GM12878 (cell line): ENCODE data around the gene FAM120A. TPM values are rescaled to one million over a fixed set of nuclear protein-coding genes. Genes with fewer than 3 reads are reported as not detected.

Experiments
- ATAC-seq: fragments of 200-7000 bp; cut with Tn5 transposase; 3 replicates; pipeline ENCODE4 v1.9.1; 2020; ENCODE audit warnings: mild to moderate bottlenecking, moderate library complexity
- BruUV-seq: library from RNA; stranded (reverse); fragments of 400-500 nt; replicated peaks from 2 replicates; lab custom pipeline; 2021; lab: Mats Ljungman, UMichigan
- CTCF ChIA-PET: fragments of 300-600 bp; sonication (Branson Sonifier 250); formaldehyde crosslinking; extraction: SDS; loops from one replicate; lab custom pipeline; 2021; ENCODE audit warnings: inconsistent platforms; lab: Yijun Ruan, JAX
- POLR2A ChIA-PET: fragments of 350-600 bp; formaldehyde crosslinking; extraction: SDS; loops from one replicate; lab custom pipeline; 2021; ENCODE audit warnings: inconsistent platforms; lab: Charles Lee
- RAD21 ChIA-PET: fragments of 300-600 bp; sonication (Branson Sonifier 250); formaldehyde crosslinking; loops from one replicate; lab custom pipeline; 2023; ENCODE audit warnings: antibody characterized with exemption; ENCODE audit not compliant: unreplicated experiment; lab: Charles Lee
- SMC1A ChIA-PET: fragments of 300-600 bp; sonication (Branson Sonifier 250); formaldehyde crosslinking; loops from one replicate; lab custom pipeline; 2023; ENCODE audit not compliant: unreplicated experiment, uncharacterized antibody; lab: Charles Lee
- DNase-seq: peaks from one replicate; pipeline ENCODE4 v3.0.0-alpha.2; 2011; ENCODE audit warnings: low read depth, low spot score
- FAIRE-seq: peaks from 3 replicates; lab custom pipeline; 2011; peaks lifted over from hg19 to GRCh38; lab: Jason Lieb, UNC
- H2AFZ ChIP-seq: 2 replicates; pipeline ENCODE4 v1.6.0; 2011; ENCODE audit warnings: low read depth, low read length, control low read depth; ENCODE audit not compliant: control insufficient read depth
- H3K27ac ChIP-seq: 2 replicates; pipeline ENCODE4 v1.5.1; 2011; ENCODE audit warnings: control low read depth; ENCODE audit not compliant: control insufficient read depth, insufficient read depth
- H3K27me3 ChIP-seq, 2 experiments: replicated peaks in 1 of 2; 2 replicates each; pipeline versions ENCODE4 v1.6.0 to v1.6.1; 2011; ENCODE audit warnings: low read length in 1 of 2; ENCODE audit not compliant: control insufficient read depth in 2 of 2, insufficient read depth in 2 of 2
- H3K36me3 ChIP-seq, 2 experiments: 2 replicates each; pipeline ENCODE4 v1.5.1; 2011; ENCODE audit warnings: low read length in 1 of 2; ENCODE audit not compliant: control insufficient read depth in 2 of 2, insufficient read depth in 2 of 2
- H3K4me1 ChIP-seq: 2 replicates; pipeline ENCODE4 v1.6.1; 2011; ENCODE audit warnings: mild to moderate bottlenecking, low read length, moderate library complexity, mixed read lengths; ENCODE audit not compliant: control insufficient read depth, insufficient read depth
- H3K4me2 ChIP-seq: 2 replicates; pipeline ENCODE4 v1.6.0; 2011; ENCODE audit warnings: control low read depth; ENCODE audit not compliant: control insufficient read depth, insufficient read depth
- H3K4me3 ChIP-seq: fragments of 200-600 bp; sonication (generic); 2 replicates; pipeline ENCODE4 v1.5.1; 2016
- H3K79me2 ChIP-seq: 2 replicates; pipeline ENCODE4 v1.6.0; 2011; ENCODE audit warnings: low read length; ENCODE audit not compliant: control insufficient read depth, insufficient read depth
- H3K9ac ChIP-seq: 2 replicates; pipeline ENCODE4 v1.8.0; 2011; ENCODE audit warnings: low read length, control low read depth, mixed read lengths; ENCODE audit not compliant: control insufficient read depth, insufficient read depth
- H3K9me3 ChIP-seq: replicated peaks from 3 replicates; pipeline ENCODE4 v1.5.1; 2011; ENCODE audit warnings: mild to moderate bottlenecking, low read length; ENCODE audit not compliant: control insufficient read depth, insufficient read depth
- H4K20me1 ChIP-seq: 2 replicates; pipeline ENCODE4 v1.6.0; 2011; ENCODE audit not compliant: control insufficient read depth, insufficient read depth
- IRF5 ChIP-seq: fragments of 450-650 bp; IDR thresholded peaks from 2 replicates; pipeline ENCODE4 v1.6.1; 2017; ENCODE audit warnings: borderline replicate concordance
- POLR2AphosphoS2 ChIP-seq: IDR thresholded peaks from 2 replicates; pipeline ENCODE4 v1.6.1; 2011; ENCODE audit warnings: low read depth, mild to moderate bottlenecking, low read length, improper control_type of control experiment, moderate library complexity
- SP1 ChIP-seq: IDR thresholded peaks from one replicate; pipeline ENCODE4 v1.6.1; 2011; ENCODE audit warnings: low read depth, low read length
- TCF7 ChIP-seq: IDR thresholded peaks from 2 replicates; pipeline ENCODE4 v1.6.1; 2014; ENCODE audit warnings: antibody characterized with exemption, borderline replicate concordance
- ZNF687 ChIP-seq: fragments of 450-650 bp; IDR thresholded peaks from 2 replicates; pipeline ENCODE4 v1.6.1; 2017; ENCODE audit warnings: mild to moderate bottlenecking, moderate library complexity
- WGBS: methylation state at CpG from one replicate; pipeline ENCODE4 v1.1.6; 2016; ENCODE audit warnings: low lambda C conversion rate; ENCODE audit not compliant: insufficient replicate concordance, insufficient coverage; ENCODE audit errors: missing lambda C conversion rate; 5-methylcytosine and 5-hydroxymethylcytosine counted together
- in situ Hi-C: fragments of 300-500 bp; cut with MboI; formaldehyde crosslinking; loops from 9 replicates; pipeline ENCODE4 v1.14.3; 2018; ENCODE audit warnings: mixed read lengths
- intact Hi-C: fragments of 100-400 bp; cut with micrococcal nuclease; formaldehyde crosslinking; loops from one replicate; pipeline ENCODE4 v1.14.2; 2022; ENCODE audit not compliant: unreplicated experiment
- polyA plus RNA-seq, 11 experiments: library from polyadenylated mRNA; depleted of rRNA in 4 of 11; unstranded in 6 of 11; stranded (reverse) in 5 of 11; fragments of >200 nt; fragmentation: Nextera tagmentation in 4 of 11; fragmentation: Illumina TruSeq in 1 of 11; extraction: Ambion mirVana in 4 of 11; extraction: Trizol in 1 of 11; gene quantifications; 1 replicate in 1 of 11; 2 replicates in 10 of 11; pipeline versions ENCODE4 v1.2.1 to v1.2.3, GENCODE V29; 2011 to 2016; ENCODE audit warnings: inconsistent platforms in 2 of 11, missing spikeins in 2 of 11, low read depth in 1 of 11
- total RNA-seq, 4 experiments: library from RNA; depleted of rRNA in 3 of 4; stranded (reverse); fragments of >200 nt in 3 of 4; fragmentation: Illumina TruSeq in 1 of 4; extraction: Trizol in 1 of 4; gene quantifications; 2 replicates each; pipeline versions ENCODE4 v1.2.1 to v1.2.3, GENCODE V29; 2013 to 2021

Gene FAM120A
- total and polyA plus RNA-seq, 10 of the 15 experiments (the other 5 are each of a cell fraction or from before 2014, with no cell fraction given), result 13.1 to 89.6 (median 52.5) TPM

DNA sequence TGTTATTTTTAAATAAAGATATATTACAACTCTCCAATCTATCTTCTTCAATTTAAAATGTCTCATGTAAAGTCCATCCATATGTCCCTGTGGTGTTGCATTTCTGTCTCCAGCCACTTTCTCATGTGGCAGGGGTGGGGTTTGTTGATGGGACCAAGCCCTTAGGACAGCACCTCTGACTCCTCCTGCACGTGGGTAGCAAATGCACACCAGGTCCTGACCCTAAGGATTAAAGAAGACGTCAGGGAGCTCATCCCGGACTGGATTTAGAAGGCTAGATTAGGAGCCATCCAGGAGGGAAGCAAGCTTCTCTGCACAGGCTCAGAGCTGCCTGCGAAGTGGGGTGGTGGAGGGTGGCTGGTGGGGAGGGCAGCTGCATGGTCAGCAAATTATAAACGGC lies 40.8 kb downstream of the FAM120A start:
- ChIA-PET POLR2A (interaction anchor here (0.5 kb wide), 1 partner anchor 259 kb away, joined by 4 read pairs; no protein-coding TSS in a partner anchor), CTCF (interaction anchor here (0.6 kb wide), 1 partner anchor 11 kb away, joined by 3 read pairs; no protein-coding TSS in a partner anchor), RAD21 (no interaction called here), SMC1A (no interaction called here)
- Histone ChIP-seq H3K4me2 (no peak overlapping the region), H3K79me2 (peaks cover 6% of the 10 kb centered on the region), H3K27ac (no peak overlapping the region), H4K20me1 (no peaks in the 10 kb centered on the region), H3K36me3 (peaks cover 21 to 28% of the 10 kb centered on the region in 2 experiments), H3K4me3 (no peak overlapping the region), H3K9me3 (no peaks in the 10 kb centered on the region), H2AFZ (no peak overlapping the region), H3K9ac (no peak overlapping the region), H3K4me1 (0 out of 2 replicates have a peak, but pooled peaks cover 3% of the 10 kb centered on the region), H3K27me3 (no peaks in the 10 kb centered on the region)
- FAIRE-seq, result no peak
- no peak for ATAC-seq
- BruUV-seq, result no TSS peak
- no peak for DNase-seq
- TF ChIP-seq POLR2AphosphoS2, result no peak
- TF ChIP-seq ZNF687, result no peak
- no peak for TF ChIP-seq TCF7
- TF ChIP-seq SP1, result no peak
- TF ChIP-seq IRF5, result no peak
- 68% methylated on average over 5 of the region's 5 CpGs for WGBS
- in situ Hi-C loops, result no loop called here
- intact Hi-C loops, result no loop called here
